ENCODE results near the gene SCG5. TPM values are rescaled to one million over a fixed set of nuclear protein-coding genes. Genes with fewer than 3 reads are reported as not detected.

SCG5 gene
- total and polyA plus RNA-seq, 10 of the 15 experiments (the other 5 are each of a cell fraction or from before 2014, with no cell fraction given): 0.13 to 0.62 (median 0.48) TPM

GRCh38 chr15:32652178-32652577 lies 10.7 kb downstream of the SCG5 start (continued):
- no peak for TF ChIP-seq E4F1 (IDR thresholded peaks at IDR 0.05; ENCODE audit: borderline replicate concordance, partially characterized antibody)

GRCh38 chr15:32656091-32656490 lies 14.6 kb downstream of the SCG5 start:
- BruUV-seq (replicated peaks): no TSS peak
- in situ Hi-C loops (cut with MboI): no loop called here
- POLR2A ChIA-PET: no interaction called here
- Histone ChIP-seq H3K27me3 (replicated peaks in 1 of 2; ENCODE audit: control insufficient read depth in 2 of 2, insufficient read depth in 2 of 2, low read length in 1 of 2) (no peaks in the 10 kb centered on the region), H3K4me1 (ENCODE audit: control insufficient read depth, insufficient read depth, low read length) (no peaks in the 10 kb centered on the region), H3K79me2 (ENCODE audit: control insufficient read depth, insufficient read depth, low read length) (no peaks in the 10 kb centered on the region), H3K27ac (ENCODE audit: control insufficient read depth, insufficient read depth) (no peak overlapping the region), H3K4me3 (no peak overlapping the region), H4K20me1 (ENCODE audit: control insufficient read depth, insufficient read depth) (no peaks in the 10 kb centered on the region), H3K9ac (ENCODE audit: control insufficient read depth, insufficient read depth, low read length) (no peak overlapping the region), H2AFZ (ENCODE audit: control insufficient read depth, low read depth, low read length) (no peak overlapping the region), H3K4me2 (ENCODE audit: control insufficient read depth, insufficient read depth) (no peak overlapping the region), H3K36me3 (ENCODE audit: control insufficient read depth in 2 of 2, insufficient read depth in 2 of 2, low read length in 1 of 2) (peaks cover 0 to 5% of the 10 kb centered on the region in 2 experiments; a peak in 2 of 4 replicates), H3K9me3 (replicated peaks; ENCODE audit: control insufficient read depth, insufficient read depth, low read length) (no peaks in the 10 kb centered on the region)
- DNase-seq (ENCODE audit: low read depth, low spot score) (no peak), FAIRE-seq (no peak), ATAC-seq (no peak)
- no peak for TF ChIP-seq ZNF217 (IDR thresholded peaks at IDR 0.05)
- WGBS (ENCODE audit: insufficient coverage, insufficient replicate concordance, low lambda C conversion rate, missing lambda C conversion rate): 77% methylated on average over 4 of the region's 4 CpGs
- RAD21 ChIA-PET (ENCODE audit: unreplicated experiment): no interaction called here
- SMC1A ChIA-PET (ENCODE audit: uncharacterized antibody, unreplicated experiment): interaction anchor here (1.0 to 1.2 kb wide), 2 partner anchors 9 to 297 kb away, joined by 3 read pairs; no protein-coding TSS in a partner anchor
- intact Hi-C loops (cut with micrococcal nuclease; ENCODE audit: unreplicated experiment): no loop called here
- CTCF ChIA-PET: interaction anchor here (0.8 to 1.5 kb wide), 3 partner anchors 12 to 340 kb away, joined by 3 read pairs; no protein-coding TSS in a partner anchor

GRCh38 chr15:32656496-32656895 lies 15.0 kb downstream of the SCG5 start:
- Histone ChIP-seq H3K4me1 (ENCODE audit: control insufficient read depth, insufficient read depth, low read length) (no peaks in the 10 kb centered on the region), H3K36me3 (ENCODE audit: control insufficient read depth in 2 of 2, insufficient read depth in 2 of 2, low read length in 1 of 2) (peaks cover 0 to 5% of the 10 kb centered on the region in 2 experiments; a peak in 2 of 4 replicates), H3K9me3 (replicated peaks; ENCODE audit: control insufficient read depth, insufficient read depth, low read length) (no peaks in the 10 kb centered on the region), H3K4me2 (ENCODE audit: control insufficient read depth, insufficient read depth) (no peak overlapping the region), H3K9ac (ENCODE audit: control insufficient read depth, insufficient read depth, low read length) (no peak overlapping the region), H3K79me2 (ENCODE audit: control insufficient read depth, insufficient read depth, low read length) (no peaks in the 10 kb centered on the region), H3K4me3 (no peak overlapping the region), H3K27me3 (replicated peaks in 1 of 2; ENCODE audit: control insufficient read depth in 2 of 2, insufficient read depth in 2 of 2, low read length in 1 of 2) (no peaks in the 10 kb centered on the region), H3K27ac (ENCODE audit: control insufficient read depth, insufficient read depth) (no peak overlapping the region), H2AFZ (ENCODE audit: control insufficient read depth, low read depth, low read length) (no peak overlapping the region), H4K20me1 (ENCODE audit: control insufficient read depth, insufficient read depth) (no peaks in the 10 kb centered on the region)
- in situ Hi-C loops (cut with MboI) (no loop called here), intact Hi-C loops (cut with micrococcal nuclease; ENCODE audit: unreplicated experiment) (no loop called here)
- ChIA-PET CTCF (interaction anchor here (0.8 to 2.7 kb wide), 3 partner anchors 12 to 340 kb away, joined by 3 to 12 read pairs (median 3); no protein-coding TSS in a partner anchor), RAD21 (ENCODE audit: unreplicated experiment) (no interaction called here), POLR2A (no interaction called here), SMC1A (ENCODE audit: uncharacterized antibody, unreplicated experiment) (interaction anchor here (1.0 kb wide), 1 partner anchor 296 kb away, joined by 3 read pairs; no protein-coding TSS in a partner anchor)
- DNase-seq (ENCODE audit: low read depth, low spot score) (no peak), FAIRE-seq (no peak), ATAC-seq (no peak)
- over 99% methylated on average over 9 of the region's 9 CpGs for WGBS (ENCODE audit: insufficient coverage, insufficient replicate concordance, low lambda C conversion rate, missing lambda C conversion rate)
- BruUV-seq (replicated peaks): no TSS peak
- no peak for TF ChIP-seq ZNF384 (IDR thresholded peaks at IDR 0.05; ENCODE audit: borderline replicate concordance, low read depth, low read length)
- no peak for TF ChIP-seq BMI1 (IDR thresholded peaks at IDR 0.05; ENCODE audit: borderline replicate concordance)
- TF ChIP-seq SRF (IDR thresholded peaks at IDR 0.05; ENCODE audit: low read depth in 2 of 2, low read length in 2 of 2): no peak
- no peak for TF ChIP-seq ZNF207 (IDR thresholded peaks at IDR 0.05; ENCODE audit: borderline replicate concordance)
- no peak for TF ChIP-seq RBBP5 (conservative IDR thresholded peaks at IDR 0.05)
- TF ChIP-seq ZNF687 (IDR thresholded peaks at IDR 0.05): no peak
- TF ChIP-seq POLR2A (IDR thresholded peaks at IDR 0.05; ENCODE audit: low read depth, low read length): no peak
- TF ChIP-seq SUPT20H (IDR thresholded peaks at IDR 0.05; ENCODE audit: borderline replicate concordance, control insufficient read depth, low read depth, low read length): no peak
